ENCODE data around the gene GLCCI1.

Gene GLCCI1

DNA sequence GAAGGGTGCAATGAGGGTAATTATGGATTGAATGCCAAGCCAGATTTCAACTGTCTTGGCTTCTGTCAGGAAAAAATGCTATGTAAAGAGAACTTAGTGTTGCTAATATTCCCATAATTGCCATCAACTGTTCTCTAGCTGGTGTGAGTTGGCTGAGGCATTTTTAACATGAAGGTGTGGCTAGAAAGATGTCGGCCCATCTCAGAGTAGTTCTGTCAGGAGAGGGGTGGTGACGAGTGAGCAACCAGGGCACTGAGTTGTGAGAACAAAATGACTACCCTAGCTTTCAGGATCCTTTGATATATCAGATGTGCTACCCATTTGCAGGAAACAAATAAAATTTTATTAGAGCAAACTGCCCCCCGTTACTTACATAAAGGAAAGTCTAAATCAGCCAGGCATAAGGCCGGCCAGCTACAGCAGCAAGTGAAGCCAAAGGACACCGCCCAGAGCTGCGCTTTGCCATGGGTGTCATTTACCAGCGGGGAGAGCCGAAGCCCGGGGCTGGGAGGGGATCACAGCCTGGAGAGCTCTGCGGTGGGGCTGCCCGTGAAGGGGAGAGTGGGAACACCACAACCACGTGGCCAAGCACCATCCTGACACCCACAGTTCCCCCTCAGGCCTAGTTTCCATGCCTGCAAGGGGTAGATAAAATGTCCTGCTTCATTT is 151.9 kb downstream of the GLCCI1 start:
- Histone ChIP-seq H3K4me2 (ENCODE audit: low read length) (no peak overlapping the region), H3K9ac (no peak overlapping the region), H3K79me2 (no peaks in the 10 kb centered on the region), H2AFZ (no peak overlapping the region), H3K27ac (no peak overlapping the region), H3K4me1 (no peaks in the 10 kb centered on the region), H3K9me3 (ENCODE audit: control insufficient read depth, low read length) (no peaks in the 10 kb centered on the region), H3K36me3 (ENCODE audit: control insufficient read depth, insufficient read depth, low read length) (no peaks in the 10 kb centered on the region), H3K4me3 (ENCODE audit: low read depth, low read length) (no peak overlapping the region), H3K27me3 (ENCODE audit: control insufficient read depth, insufficient read depth, low read length) (no peaks in the 10 kb centered on the region)
- TF ChIP-seq, protein P1, sequence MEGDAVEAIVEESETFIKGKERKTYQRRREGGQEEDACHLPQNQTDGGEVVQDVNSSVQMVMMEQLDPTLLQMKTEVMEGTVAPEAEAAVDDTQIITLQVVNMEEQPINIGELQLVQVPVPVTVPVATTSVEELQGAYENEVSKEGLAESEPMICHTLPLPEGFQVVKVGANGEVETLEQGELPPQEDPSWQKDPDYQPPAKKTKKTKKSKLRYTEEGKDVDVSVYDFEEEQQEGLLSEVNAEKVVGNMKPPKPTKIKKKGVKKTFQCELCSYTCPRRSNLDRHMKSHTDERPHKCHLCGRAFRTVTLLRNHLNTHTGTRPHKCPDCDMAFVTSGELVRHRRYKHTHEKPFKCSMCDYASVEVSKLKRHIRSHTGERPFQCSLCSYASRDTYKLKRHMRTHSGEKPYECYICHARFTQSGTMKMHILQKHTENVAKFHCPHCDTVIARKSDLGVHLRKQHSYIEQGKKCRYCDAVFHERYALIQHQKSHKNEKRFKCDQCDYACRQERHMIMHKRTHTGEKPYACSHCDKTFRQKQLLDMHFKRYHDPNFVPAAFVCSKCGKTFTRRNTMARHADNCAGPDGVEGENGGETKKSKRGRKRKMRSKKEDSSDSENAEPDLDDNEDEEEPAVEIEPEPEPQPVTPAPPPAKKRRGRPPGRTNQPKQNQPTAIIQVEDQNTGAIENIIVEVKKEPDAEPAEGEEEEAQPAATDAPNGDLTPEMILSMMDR (IDR thresholded peaks at IDR 0.05) = no peak

GRCh38 chr7:8121243-8121642 is 152.6 kb downstream of the GLCCI1 start:
- Histone ChIP-seq H3K4me1 (no peaks in the 10 kb centered on the region), H3K9ac (no peak overlapping the region), H3K9me3 (ENCODE audit: control insufficient read depth, low read length) (no peaks in the 10 kb centered on the region), H3K79me2 (no peaks in the 10 kb centered on the region), H3K27me3 (ENCODE audit: control insufficient read depth, insufficient read depth, low read length) (no peaks in the 10 kb centered on the region), H3K4me2 (ENCODE audit: low read length) (no peak overlapping the region), H2AFZ (no peak overlapping the region), H3K4me3 (ENCODE audit: low read depth, low read length) (no peak overlapping the region), H3K36me3 (ENCODE audit: control insufficient read depth, insufficient read depth, low read length) (no peaks in the 10 kb centered on the region), H3K27ac (no peak overlapping the region)
- TF ChIP-seq, protein P1 (IDR thresholded peaks at IDR 0.05) = no peak

- Histone ChIP-seq H3K9me3 (ENCODE audit: control insufficient read depth, low read length) (no peaks in the 10 kb centered on the region), H3K9ac (no peak overlapping the region), H3K4me3 (ENCODE audit: low read depth, low read length) (no peak overlapping the region), H3K36me3 (ENCODE audit: control insufficient read depth, insufficient read depth, low read length) (no peaks in the 10 kb centered on the region), H3K27ac (no peak overlapping the region), H2AFZ (no peak overlapping the region), H3K27me3 (ENCODE audit: control insufficient read depth, insufficient read depth, low read length) (no peaks in the 10 kb centered on the region), H3K79me2 (no peaks in the 10 kb centered on the region), H3K4me2 (ENCODE audit: low read length) (no peak overlapping the region), H3K4me1 (no peaks in the 10 kb centered on the region)
- TF ChIP-seq, protein P1 (IDR thresholded peaks at IDR 0.05) = no peak
Observed at GRCh38 chr7:8125680-8126444, 157.3 kb downstream of the GLCCI1 start.

DNA sequence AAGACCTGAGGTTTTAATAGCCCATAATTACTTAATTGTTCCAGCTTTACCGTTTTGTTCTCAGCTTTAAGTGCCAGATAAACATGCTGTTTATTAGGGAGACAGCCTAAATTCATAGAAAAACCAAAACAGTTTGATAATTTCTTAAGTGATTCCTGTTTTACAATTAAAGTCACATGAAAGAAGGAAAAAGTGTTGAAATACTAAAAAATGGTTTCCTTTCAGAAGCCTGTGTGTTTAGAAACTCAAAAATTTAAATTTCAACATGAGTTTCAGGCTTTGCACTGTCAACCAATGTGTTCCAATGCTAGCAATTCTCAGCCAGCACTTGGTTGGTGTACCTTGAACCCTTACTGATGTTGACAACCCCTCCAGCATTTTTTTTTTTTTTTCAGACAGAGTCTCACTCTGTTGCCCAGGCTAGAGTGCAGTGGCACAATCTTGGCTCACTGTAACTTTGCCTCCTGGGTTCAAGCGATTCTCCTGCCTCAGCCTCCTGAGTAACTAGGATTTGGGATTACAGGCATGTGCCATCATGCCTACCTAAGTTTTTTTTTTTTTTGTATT is 158.1 kb downstream of the GLCCI1 start:
- H3K27ac ChIP-seq = no peak overlapping the region
- H3K4me2 ChIP-seq (ENCODE audit: low read length) = no peak overlapping the region

More for the DNA sequence above, 158.1 kb downstream of the GLCCI1 start:
- H3K4me3 ChIP-seq (ENCODE audit: low read depth, low read length) = no peak overlapping the region
- no peak overlapping the region for H3K9ac ChIP-seq
- H2AFZ ChIP-seq = no peak overlapping the region
- H3K36me3 ChIP-seq (ENCODE audit: control insufficient read depth, insufficient read depth, low read length) = no peaks in the 10 kb centered on the region
- TF ChIP-seq, protein P1 (IDR thresholded peaks at IDR 0.05) = no peak
- no peaks in the 10 kb centered on the region for H3K79me2 ChIP-seq
- no peaks in the 10 kb centered on the region for H3K4me1 ChIP-seq
- no peaks in the 10 kb centered on the region for H3K27me3 ChIP-seq (ENCODE audit: control insufficient read depth, insufficient read depth, low read length)
- no peaks in the 10 kb centered on the region for H3K9me3 ChIP-seq (ENCODE audit: control insufficient read depth, low read length)
